Vagina (tissue), 2 donors: ENCODE results near the gene FAM117A.

Experiments used
- POLR2A ChIP-seq, 2 donors: fragments of 450-650 bp; IDR thresholded peaks; one replicate each; pipeline ENCODE4 v1.6.1; 2017; ENCODE audit warnings: antibody characterized with exemption in 2 of 2, mild to moderate bottlenecking in 2 of 2, moderate library complexity in 2 of 2
- TF ChIP-seq, protein P1 (sequence below), 3 experiments: fragments of 450-650 bp in 2 of 3; fragments of 200-600 bp in 1 of 3; sonication (generic) in 1 of 3; IDR thresholded peaks; one replicate each; pipeline ENCODE4 v1.5.1; 2017 to 2019; ENCODE audit warnings: antibody characterized with exemption in 3 of 3, mild to moderate bottlenecking in 2 of 3, moderate library complexity in 2 of 3

DNA sequence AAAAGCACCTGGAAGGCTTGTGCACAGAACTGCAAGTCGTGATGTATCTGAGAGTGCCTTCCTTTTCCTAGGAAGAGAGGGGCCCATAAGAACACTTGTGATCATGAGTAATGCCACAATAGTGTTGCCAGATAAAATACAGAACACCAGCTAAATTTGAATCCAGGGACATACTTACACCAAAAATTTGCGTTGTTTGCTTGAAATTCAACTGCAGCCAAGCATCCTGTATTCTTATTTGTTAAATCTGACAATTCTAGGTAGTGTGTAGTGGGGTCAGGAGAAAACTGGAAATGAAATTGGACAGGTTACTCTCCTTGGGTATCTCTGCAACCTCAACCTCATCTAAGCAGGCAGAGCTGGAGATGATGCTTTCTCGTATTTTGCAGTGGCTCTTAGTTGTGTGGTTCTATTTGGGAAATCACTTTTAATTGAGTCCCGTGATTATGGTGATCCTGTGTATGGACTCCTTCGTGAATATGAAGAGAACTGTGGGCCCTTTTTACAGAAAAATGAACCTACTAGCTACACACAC, 68.2 kb downstream of the FAM117A start:
- TF ChIP-seq POLR2A (IDR thresholded peaks at IDR 0.05): no peak
- TF ChIP-seq, protein P1, sequence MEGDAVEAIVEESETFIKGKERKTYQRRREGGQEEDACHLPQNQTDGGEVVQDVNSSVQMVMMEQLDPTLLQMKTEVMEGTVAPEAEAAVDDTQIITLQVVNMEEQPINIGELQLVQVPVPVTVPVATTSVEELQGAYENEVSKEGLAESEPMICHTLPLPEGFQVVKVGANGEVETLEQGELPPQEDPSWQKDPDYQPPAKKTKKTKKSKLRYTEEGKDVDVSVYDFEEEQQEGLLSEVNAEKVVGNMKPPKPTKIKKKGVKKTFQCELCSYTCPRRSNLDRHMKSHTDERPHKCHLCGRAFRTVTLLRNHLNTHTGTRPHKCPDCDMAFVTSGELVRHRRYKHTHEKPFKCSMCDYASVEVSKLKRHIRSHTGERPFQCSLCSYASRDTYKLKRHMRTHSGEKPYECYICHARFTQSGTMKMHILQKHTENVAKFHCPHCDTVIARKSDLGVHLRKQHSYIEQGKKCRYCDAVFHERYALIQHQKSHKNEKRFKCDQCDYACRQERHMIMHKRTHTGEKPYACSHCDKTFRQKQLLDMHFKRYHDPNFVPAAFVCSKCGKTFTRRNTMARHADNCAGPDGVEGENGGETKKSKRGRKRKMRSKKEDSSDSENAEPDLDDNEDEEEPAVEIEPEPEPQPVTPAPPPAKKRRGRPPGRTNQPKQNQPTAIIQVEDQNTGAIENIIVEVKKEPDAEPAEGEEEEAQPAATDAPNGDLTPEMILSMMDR (IDR thresholded peaks at IDR 0.05): no peak
